NB4 (cell line): ENCODE data around the gene ARMC9.

ENCODE experiments used
- DNase-seq: peaks from one replicate; pipeline ENCODE4 v3.0.0; 2010; ENCODE audit warnings: low read depth
- H3K4me3 ChIP-seq: one replicate; pipeline ENCODE4 v1.5.1; 2011; ENCODE audit warnings: mild to moderate bottlenecking, low read depth, low read length, moderate library complexity
- MYC ChIP-seq: IDR thresholded peaks from 2 replicates; pipeline ENCODE4 v1.6.1; 2011; ENCODE audit warnings: low read depth, low read length
- POLR2A ChIP-seq: IDR thresholded peaks from 2 replicates; pipeline ENCODE4 v1.6.1; 2011; ENCODE audit warnings: mild to moderate bottlenecking; ENCODE audit not compliant: insufficient read length; ENCODE audit errors: extremely low read depth
- TF ChIP-seq, protein P1 (sequence below): IDR thresholded peaks from 2 replicates; pipeline ENCODE4 v1.6.1; 2011; ENCODE audit warnings: low read depth, low read length
- TF ChIP-seq, protein P2 (sequence below): IDR thresholded peaks from one replicate; pipeline ENCODE4 v1.5.1; 2012; ENCODE audit warnings: low read depth, low read length

The ARMC9 gene

DNA sequence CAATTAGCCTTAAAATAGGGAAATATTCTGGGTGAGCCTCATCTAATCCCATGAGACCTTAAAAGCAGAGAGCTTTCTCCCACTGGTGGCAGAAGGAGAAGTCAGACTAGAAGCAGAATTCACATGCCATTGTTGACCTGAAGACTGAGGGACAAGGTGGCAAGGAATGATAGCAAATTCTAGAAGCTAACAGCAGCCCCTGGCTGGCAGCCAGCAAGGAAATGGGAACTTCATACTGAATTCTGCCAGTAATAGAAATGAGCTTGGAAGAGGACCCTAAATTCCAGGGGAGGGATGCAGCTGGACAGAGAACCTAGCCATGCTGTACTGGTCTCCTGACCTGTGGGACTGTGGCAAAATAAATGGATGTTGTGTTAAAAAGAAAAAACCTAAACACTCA is 216.6 kb downstream of the ARMC9 start:
- TF ChIP-seq MYC (no peak), POLR2A (no peak)
- TF ChIP-seq, protein P1, sequence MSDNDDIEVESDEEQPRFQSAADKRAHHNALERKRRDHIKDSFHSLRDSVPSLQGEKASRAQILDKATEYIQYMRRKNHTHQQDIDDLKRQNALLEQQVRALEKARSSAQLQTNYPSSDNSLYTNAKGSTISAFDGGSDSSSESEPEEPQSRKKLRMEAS = no peak
- TF ChIP-seq, protein P2, sequence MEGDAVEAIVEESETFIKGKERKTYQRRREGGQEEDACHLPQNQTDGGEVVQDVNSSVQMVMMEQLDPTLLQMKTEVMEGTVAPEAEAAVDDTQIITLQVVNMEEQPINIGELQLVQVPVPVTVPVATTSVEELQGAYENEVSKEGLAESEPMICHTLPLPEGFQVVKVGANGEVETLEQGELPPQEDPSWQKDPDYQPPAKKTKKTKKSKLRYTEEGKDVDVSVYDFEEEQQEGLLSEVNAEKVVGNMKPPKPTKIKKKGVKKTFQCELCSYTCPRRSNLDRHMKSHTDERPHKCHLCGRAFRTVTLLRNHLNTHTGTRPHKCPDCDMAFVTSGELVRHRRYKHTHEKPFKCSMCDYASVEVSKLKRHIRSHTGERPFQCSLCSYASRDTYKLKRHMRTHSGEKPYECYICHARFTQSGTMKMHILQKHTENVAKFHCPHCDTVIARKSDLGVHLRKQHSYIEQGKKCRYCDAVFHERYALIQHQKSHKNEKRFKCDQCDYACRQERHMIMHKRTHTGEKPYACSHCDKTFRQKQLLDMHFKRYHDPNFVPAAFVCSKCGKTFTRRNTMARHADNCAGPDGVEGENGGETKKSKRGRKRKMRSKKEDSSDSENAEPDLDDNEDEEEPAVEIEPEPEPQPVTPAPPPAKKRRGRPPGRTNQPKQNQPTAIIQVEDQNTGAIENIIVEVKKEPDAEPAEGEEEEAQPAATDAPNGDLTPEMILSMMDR = no peak
- no peak overlapping the region for H3K4me3 ChIP-seq

DNA sequence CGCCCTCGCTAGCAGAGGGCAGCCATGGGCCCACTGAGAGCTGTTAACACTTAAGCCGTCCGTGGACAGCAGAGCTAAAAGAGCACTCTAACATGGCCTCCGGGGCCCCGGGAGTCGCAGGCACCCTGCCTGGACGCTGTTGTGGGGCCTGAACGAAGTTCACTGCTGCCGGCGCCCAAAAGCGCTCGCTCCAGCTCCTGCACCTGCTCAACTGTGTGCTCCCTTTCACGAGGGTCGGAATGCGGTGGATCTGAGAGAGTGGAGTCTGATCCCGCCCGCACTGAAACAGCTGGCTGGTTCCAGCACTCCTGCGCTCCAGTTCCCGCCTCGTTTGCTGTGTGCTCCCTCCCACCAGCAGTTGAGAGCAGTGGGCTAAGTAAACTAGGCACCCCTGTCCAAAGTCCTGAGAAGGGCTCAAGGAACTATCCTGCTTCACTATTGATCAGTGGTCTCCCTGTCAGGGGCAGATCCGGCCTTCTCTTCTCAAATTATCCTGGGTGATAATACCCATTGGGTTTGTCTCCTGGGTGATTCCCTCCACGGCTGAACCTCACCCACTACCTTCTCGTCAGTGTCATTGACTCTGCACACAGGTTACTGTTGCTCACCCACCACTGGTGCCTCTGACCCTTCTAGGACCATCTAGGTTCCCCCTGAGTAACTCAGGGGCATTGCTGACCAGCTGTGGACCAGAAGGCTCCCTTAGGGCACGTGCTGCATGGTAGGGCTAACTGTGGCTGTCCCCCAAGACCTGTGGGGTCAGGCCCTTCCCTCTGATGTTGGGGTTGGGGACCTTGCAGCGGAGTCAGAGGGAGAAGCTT is 220.6 kb downstream of the ARMC9 start:
- no peak overlapping the region for H3K4me3 ChIP-seq
- no peak for DNase-seq
- TF ChIP-seq POLR2A (no peak), MYC (no peak)
- TF ChIP-seq, protein P2 = no peak
- TF ChIP-seq, protein P1 = no peak

More for the DNA sequence above, 216.6 kb downstream of the ARMC9 start:
- peak; percentile 46 for DNase-seq

DNA sequence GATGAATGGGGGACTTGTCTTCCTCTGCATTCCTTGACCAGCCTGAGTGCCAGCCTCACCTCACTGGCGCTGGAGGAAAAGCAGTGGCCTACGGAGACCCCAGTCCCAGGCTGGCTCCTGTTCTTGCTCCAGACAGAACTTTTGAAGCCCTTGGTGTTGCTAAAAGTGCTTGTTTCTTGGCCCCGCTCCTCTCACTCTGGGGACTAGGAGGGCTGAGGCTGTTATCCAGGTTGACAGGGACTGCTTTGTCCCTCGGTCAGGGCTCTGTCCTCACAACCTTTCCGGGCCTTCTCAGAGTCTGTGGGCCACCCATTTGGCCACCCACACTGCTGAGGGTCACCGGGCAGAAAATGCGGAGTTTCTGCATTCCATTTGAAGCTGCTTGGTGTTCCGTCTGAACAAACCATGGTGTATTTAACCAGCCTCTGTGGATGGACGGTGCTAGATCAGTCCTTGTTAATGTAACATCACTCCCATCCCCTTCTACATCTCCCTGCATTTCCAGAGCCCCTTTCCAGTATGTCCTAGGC is 222.7 kb downstream of the ARMC9 start:
- no peak for DNase-seq
- TF ChIP-seq, protein P1 = no peak
- TF ChIP-seq POLR2A = no peak
- TF ChIP-seq MYC = no peak
- TF ChIP-seq, protein P2 = no peak
- H3K4me3 ChIP-seq = no peak overlapping the region

DNA sequence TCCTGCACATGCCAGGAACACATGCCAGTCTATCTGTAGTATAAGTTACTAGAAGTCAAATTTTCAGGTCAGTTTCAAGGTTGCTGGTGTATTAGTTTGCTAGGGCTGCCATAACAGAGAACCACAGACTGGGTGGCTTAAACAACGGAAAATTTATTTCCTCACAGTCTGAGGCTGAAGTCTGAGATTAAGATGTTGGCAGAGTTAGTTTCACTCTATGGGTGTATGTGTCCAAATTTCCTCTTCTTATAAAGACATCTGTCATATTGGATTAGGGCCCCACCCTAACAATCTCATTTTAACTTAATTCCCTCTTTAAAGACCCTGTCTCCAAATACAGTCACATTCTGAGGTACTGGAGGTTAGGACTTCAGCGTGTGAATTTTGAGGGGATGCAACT is 223.6 kb downstream of the ARMC9 start:
- H3K4me3 ChIP-seq = no peak overlapping the region
- DNase-seq = no peak
- TF ChIP-seq, protein P1 = no peak
- no peak for TF ChIP-seq POLR2A
- no peak for TF ChIP-seq MYC
- TF ChIP-seq, protein P2 = no peak

DNA sequence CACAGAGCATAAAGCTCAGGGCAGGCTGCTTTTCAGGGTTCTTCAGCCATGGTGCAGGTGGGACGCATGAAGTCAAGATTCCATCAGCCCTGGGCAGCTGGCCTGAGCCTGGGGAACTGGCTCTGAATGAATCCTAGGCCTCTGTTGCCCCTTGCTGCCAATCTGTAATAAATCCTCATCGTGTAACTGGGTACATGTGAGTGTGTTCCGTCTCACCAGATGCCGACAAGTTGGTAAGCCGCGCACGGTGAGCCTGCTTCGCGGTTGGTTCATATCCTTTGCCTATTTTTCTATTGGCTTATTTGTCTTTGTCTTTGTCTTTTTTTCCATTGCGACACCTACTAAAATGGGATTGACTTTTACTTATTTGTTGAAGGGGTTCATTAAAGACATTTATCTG is 224.7 kb downstream of the ARMC9 start:
- no peak overlapping the region for H3K4me3 ChIP-seq
- DNase-seq = no peak
- TF ChIP-seq, protein P2 = no peak
- TF ChIP-seq, protein P1 = no peak
- TF ChIP-seq MYC (no peak), POLR2A (no peak)
